Endothelial cell of umbilical vein (primary cell): ENCODE results near the gene OR4N5.

Experiments
- EZH2 ChIP-seq: IDR thresholded peaks from 2 replicates; pipeline ENCODE4 v1.6.1; 2012; ENCODE audit warnings: borderline replicate concordance, low read depth, mild to moderate bottlenecking, moderate library complexity, low read length, inconsistent platforms; ENCODE audit not compliant: severe bottlenecking
- GATA2 ChIP-seq: IDR thresholded peaks from 2 replicates; pipeline ENCODE4 v1.7.0; 2011; ENCODE audit warnings: low read depth, mild to moderate bottlenecking, moderate library complexity, mixed read lengths, low read length; ENCODE audit not compliant: insufficient read length, insufficient read depth
- JUN ChIP-seq: IDR thresholded peaks from 2 replicates; pipeline ENCODE4 v1.6.1; 2011; ENCODE audit warnings: borderline replicate concordance, low read depth; ENCODE audit not compliant: insufficient read length, insufficient read depth
- POLR2A ChIP-seq: IDR thresholded peaks from 2 replicates; pipeline ENCODE4 v1.6.1; 2012; ENCODE audit warnings: low read depth, mild to moderate bottlenecking, control low read depth, low read length
- TF ChIP-seq, protein P1 (sequence below), 2 donors: IDR thresholded peaks; 1 replicate in 1 of 2; 2 replicates in 1 of 2; pipeline ENCODE4 v1.5.1; 2011; ENCODE audit warnings: low read length in 2 of 2, mild to moderate bottlenecking in 2 of 2, moderate library complexity in 2 of 2, control low read depth in 1 of 2, inconsistent platforms in 1 of 2, low read depth in 1 of 2; ENCODE audit not compliant: insufficient read depth in 1 of 2; ENCODE audit errors: extremely low read depth in 1 of 2

DNA sequence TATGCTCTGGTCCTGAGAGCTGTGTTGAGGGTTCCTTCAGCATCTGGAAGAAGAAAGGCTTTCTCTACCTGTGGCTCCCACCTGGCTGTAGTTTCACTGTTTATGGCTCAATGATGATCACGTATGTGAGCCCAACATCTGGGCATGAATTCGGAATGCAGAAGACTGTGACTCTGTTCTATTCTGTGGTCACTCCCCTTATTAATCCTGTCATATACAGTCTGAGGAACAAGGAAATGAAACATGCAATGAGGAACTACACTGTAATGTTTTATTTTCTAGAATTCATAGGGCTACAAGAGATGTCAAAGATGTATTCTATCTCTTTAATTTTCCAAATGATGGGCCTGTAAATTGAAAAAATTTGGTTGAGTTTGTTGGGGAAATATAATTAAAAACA, 41.3 kb downstream of the OR4N5 start:
- TF ChIP-seq, protein P1, sequence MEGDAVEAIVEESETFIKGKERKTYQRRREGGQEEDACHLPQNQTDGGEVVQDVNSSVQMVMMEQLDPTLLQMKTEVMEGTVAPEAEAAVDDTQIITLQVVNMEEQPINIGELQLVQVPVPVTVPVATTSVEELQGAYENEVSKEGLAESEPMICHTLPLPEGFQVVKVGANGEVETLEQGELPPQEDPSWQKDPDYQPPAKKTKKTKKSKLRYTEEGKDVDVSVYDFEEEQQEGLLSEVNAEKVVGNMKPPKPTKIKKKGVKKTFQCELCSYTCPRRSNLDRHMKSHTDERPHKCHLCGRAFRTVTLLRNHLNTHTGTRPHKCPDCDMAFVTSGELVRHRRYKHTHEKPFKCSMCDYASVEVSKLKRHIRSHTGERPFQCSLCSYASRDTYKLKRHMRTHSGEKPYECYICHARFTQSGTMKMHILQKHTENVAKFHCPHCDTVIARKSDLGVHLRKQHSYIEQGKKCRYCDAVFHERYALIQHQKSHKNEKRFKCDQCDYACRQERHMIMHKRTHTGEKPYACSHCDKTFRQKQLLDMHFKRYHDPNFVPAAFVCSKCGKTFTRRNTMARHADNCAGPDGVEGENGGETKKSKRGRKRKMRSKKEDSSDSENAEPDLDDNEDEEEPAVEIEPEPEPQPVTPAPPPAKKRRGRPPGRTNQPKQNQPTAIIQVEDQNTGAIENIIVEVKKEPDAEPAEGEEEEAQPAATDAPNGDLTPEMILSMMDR (IDR thresholded peaks at IDR 0.05; ENCODE audit: extremely low read depth in 1 of 2, insufficient read depth in 1 of 2, low read depth in 1 of 2, low read length in 2 of 2), result no peak
- TF ChIP-seq POLR2A (no peak), GATA2 (no peak), EZH2 (no peak), JUN (no peak)
